ENCODE results near the gene NUP133.
"Not testable (repeated sequence)": the region's sequence is repeated elsewhere in the genome, so short reads cannot be mapped to it uniquely, and the experiment has no call there.

Gene NUP133

DNA sequence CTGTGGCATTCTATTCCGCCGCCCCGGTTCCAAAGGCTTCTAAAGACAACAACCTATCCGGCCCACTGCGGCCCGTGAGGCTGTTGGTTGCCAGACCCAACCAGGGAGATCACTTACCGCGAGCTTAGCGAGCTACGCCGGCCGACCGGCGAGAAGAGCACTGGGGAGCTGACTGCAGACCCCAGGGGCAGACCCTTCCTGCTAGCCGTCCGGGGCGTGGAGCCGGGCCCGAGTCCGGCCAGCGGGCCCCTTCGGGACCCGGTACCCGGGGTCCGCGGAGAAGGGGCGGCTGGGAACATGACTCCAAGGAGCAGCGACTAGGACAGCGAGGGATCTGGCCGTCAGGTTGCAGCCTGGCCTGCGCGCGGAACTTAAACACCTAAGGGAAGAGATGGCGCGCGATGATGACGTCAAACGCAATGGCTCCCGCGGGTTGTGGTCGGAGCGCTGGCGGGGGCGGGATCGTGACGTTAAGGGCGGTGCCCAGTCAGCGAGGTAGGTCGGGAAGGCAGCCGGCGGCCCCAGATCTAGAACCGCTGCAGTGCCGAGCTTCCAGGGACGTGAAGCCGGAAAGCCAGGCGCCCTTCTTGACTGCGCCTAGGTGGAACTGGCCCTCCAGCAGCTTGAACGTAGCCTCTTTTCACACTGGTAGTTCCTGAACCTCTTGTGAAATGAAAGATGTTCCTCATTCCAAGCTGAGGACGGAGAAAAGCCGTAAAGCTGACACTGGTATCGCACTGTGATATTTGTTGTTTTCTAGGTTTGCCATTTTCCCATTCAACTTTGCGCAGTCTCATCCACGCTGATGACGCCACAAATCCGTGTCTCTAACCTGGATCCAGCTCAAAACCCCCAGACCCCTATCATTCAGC is at the start of gene NUP133:
Gene NUP133 (minus strand): TSS at position 391 of the 872 bp plus-strand sequence. CDS start 92 bp downstream, at position 299.
- peak; percentile 99 for DNase-seq

- DNase-seq, result no peak
Measured at GRCh38 chr1:229557200-229557850, 49.2 kb upstream of the NUP133 start.

DNA sequence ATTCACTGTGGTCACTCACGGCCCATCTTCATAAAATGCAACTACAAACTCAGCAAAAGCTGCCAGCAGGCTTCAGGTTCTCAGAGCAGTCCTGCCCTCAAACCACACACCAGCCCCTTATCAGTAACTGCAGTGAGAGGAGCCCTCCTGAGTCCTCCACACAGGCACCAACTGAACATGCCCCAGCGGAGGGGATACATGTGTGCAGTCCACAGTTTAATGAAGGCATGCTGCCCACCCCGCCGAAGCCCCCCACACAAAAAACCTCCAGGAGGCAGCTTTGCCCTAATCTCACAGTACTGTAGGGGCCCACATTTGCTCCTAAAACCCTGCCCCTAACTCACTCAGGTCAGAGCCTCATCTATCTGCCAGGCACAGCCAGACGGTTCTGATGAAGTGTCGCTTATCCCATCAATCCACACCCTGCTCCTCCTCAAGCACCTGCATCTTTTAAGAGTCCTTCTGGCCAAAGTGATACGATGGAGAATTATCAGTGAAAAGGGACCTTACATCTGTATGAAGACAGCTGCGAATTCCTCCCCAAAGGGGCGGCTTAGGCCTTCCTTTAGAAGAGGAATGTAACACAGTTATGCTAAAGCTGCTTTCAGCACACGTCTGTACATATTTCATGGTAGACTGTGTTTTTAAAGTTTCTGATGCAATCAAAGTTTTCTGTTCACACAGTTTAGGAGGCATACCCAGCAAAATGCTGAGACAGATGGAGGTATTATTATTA is 46.9 kb upstream of the NUP133 start:
- DNase-seq, result no peak

DNA sequence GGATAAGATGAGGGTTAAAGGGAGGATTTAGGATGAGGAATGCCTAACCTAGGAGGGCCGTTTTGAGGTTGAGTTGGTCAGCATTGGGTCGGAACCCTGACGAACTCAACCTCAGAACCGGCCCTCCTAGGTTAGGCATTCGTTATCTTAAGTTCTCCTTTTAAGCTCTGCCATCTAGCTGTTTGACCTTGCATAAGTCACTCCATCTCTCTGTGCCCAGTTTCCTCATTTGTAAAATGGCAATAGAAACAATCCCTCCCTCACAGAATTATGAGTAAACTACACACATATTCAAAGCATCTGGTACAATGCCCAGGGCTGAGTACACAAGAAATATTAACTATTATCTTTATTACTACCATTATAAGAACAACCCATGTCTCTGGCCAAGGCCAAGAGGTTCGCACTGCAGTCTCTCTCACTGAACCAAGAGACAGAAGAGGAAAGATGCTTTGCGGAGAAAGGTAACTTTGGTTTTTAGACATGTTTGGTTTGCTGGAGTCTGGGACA is 45.5 kb upstream of the NUP133 start:
- DNase-seq, result no peak

DNA sequence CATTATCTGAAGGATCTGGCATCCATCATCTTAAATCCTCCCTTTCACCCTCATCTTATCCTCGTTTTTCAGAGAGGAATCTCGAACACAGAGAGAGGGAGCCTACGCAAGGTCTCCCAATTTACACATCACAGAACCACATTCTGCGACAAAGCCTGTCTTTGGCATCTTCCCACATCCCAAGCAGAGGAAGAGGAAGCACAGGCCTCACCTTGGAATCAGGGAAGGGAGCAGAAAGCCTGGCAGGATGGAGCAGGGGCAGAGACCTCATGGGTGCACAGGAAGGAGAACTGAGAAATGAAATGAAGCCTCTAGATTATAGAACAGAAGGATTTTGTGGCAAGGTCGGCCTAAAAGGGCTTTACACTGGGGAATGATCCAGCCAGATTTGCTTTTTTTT is 44.6 kb upstream of the NUP133 start:
- DNase-seq, result no peak

- no peak for DNase-seq
Measured at GRCh38 chr1:229550812-229551567, 42.8 kb upstream of the NUP133 start.

- DNase-seq, result no peak
Measured at GRCh38 chr1:229547542-229547941, 39.4 kb upstream of the NUP133 start.

DNA sequence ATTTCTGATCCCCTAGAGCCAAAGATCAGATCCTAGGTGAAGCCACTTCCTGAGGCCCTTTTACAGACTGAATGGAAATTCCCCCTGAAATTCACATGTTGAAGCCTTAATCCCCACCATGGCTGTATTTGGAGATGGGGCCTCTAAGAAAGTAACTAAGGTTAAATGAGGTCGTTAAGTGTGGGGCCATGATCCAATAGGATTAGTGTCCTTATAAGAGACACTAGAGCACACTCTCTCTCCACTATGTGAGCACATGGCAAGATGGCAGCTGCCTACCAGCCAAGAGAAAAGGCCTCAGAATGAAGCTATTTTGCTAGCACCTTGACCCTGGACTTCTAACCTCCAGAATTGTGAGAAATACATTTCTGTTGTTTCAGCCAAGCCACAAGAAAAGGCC is 36.4 kb upstream of the NUP133 start:
- no peak for DNase-seq

DNA sequence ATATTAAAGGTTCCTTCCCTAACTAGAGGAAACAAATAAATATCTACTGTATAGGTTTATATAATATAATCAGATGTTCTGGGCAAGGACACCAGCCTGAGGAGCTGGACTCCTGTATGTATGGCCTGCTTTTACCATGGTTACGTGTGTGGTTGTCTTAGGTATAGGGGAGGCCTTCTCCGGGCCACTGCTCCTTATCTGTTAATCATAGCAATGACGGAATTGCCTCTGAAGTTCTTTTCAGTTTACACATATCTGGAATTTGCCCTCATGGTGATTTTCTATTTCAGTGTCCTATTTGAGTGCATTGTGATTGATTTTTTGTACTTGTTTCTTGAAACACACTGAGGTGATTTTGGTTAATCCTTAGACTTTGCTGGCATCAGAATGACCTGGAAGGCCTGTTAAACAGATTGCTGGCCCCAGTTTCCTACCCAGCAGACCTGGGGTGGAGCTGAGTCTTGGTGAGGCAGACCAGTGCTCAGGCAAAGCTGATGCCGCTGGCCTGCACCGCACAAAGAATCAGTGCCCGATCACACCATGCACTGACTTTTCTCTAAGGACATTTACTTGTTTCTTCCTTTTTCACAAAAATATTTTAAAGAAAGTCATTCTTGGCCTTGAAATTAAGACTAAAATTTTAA is 31.8 kb upstream of the NUP133 start:
- no peak for DNase-seq

- no peak for DNase-seq
Measured at GRCh38 chr1:229538945-229539344, 30.8 kb upstream of the NUP133 start.

GRCh38 chr1:229537894-229538293 is 29.8 kb upstream of the NUP133 start:
- no peak for DNase-seq

DNA sequence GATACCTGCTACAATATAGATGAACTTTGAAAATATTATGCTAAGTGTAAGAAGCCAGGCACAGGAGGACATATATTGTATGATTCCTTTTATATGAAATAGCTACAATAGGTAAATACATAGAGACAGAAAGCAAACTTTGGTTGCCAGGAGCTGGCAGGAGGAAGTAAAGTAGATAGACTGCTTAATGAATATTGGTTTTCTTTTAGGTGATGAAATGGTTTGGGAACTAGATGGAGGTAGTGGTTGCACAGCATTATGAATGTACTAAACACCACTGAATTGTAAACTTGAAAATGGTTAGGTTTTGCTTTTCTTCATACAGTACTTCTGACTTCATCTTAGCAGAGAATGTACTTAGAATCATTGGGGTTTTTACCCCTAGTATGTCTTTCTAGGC is 28.8 kb upstream of the NUP133 start:
- no peak for DNase-seq

DNA sequence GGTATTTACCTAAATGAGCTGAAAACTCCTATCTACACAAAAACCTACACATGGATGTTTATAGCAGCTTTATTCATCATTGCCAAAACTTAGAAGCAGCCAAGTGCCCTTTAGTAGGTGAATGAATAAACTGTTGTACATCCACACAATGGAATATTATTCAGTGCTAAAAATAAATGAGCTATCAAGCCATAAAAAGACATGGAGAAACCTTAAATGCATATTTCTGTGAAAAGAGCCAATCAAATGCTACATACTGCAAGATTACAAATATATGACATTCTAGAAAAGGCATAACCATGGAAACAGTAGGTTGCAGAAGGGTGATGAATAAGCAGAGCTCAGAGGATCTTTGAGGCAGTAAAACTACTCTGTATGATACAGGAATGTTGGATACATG is 27.1 kb upstream of the NUP133 start:
- no peak for DNase-seq

- no peak for DNase-seq
Measured at GRCh38 chr1:229531326-229531725, 23.2 kb upstream of the NUP133 start.

GRCh38 chr1:229529639-229530038 is 21.5 kb upstream of the NUP133 start:
- DNase-seq, result no peak

GRCh38 chr1:229526695-229527094 is 18.6 kb upstream of the NUP133 start:
- DNase-seq, result no peak

GRCh38 chr1:229523052-229523451 is 14.9 kb upstream of the NUP133 start:
- DNase-seq, result no peak

DNA sequence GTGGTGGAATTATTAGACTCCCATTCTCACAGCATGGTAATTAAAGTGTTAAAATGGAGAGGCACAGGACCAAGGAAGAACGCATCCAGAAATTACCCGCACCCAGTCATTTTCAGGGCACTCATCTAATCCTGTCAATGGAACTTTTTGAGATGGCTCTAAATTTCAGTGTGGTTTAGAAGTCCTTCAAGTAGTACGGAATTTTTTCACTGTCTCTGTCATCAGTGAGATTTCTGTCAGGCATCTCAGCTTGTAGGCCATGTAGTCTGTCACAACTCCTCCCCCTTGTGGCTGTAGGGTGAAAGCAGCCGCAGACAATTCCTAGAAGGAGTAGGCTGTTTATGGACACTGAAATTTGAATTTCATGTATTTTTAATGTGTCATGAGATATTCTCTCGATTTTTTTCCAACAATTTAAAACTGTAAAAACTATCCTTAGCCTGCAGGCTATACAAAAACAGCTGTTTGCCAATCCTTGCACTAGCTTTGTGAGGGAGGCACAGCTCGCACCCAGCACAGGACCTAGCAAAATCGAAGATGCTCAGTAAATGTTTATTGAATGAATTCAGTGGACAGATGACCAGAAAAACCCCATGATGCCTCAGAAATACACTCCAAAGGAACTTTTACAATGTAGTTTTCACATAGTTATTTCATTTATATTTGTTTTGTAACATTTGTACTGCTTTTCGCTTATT is 6.6 kb upstream of the NUP133 start:
- DNase-seq, result peak; percentile 67

- not testable (repeated sequence) for DNase-seq
Measured at GRCh38 chr1:229511625-229512024, 3.5 kb upstream of the NUP133 start.

DNA sequence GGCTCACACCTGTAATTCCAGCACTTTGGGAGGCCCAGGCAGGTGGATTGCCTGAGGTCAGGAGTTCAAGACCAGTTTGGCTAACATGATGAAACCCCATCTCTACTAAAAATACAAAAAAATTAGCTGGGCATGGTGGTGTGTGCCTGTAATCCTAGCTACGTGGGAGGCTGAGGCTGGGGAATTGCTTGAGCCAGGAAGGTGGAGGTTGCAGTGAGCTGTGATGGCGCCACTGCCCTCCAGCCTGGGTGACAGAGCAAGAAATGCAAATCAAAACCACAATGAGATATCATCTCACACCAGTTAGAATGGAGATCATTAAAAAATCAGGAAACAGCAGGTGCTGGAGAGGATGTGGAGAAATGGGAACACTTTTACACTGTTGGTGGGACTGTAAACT is 3.1 kb upstream of the NUP133 start:
- DNase-seq, result not testable (repeated sequence)

DNA sequence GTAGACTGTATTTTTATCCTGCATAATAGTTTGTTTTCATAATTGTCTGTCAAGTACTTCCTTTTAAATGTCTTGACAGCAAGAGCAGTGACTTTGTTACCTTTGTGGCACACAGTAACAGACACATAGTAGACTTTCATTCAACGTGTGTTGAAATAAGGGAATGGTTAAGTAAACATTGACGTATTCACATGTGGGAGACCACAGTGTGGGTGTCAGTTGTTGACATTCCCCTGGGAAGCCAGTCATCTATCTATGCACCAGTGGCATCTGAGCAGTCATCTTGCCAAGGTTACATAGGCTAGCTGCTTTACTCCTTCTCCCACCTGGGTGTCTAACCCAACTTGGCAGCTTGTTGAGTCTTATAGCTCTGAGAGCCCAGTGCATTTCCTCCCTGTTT is 1.4 kb upstream of the NUP133 start:
- no peak for DNase-seq
